Activated CD4-positive, alpha-beta memory T cell treated with anti-CD3 and anti-CD28 coated beads for 36 hours (primary cell): ENCODE results near the gene BNC2. TPM values are rescaled to one million over a fixed set of nuclear protein-coding genes. Genes with fewer than 3 reads are reported as not detected.
"Not testable (repeated sequence)": the region's sequence is repeated elsewhere in the genome, so short reads cannot be mapped to it uniquely, and the experiment has no call there.

Experiments
- CTCF ChIA-PET: fragments of 350-600 bp; sonication (Branson Sonifier 250); formaldehyde crosslinking; loops from one replicate; lab custom pipeline; 2021; ENCODE audit warnings: antibody characterized with exemption, inconsistent platforms; lab: Charles Lee
- POLR2A ChIA-PET: fragments of 350-600 bp; sonication (Branson Sonifier 250); formaldehyde crosslinking; loops from one replicate; lab custom pipeline; 2021; ENCODE audit warnings: antibody characterized with exemption; lab: Charles Lee
- DNase-seq: peaks from one replicate; pipeline ENCODE4 v3.0.0-alpha.2; 2020
- H3K27ac Mint-ChIP-seq: one replicate; pipeline ENCODE4 v1.8.0; 2021; ENCODE audit warnings: mixed read lengths
- H3K27me3 Mint-ChIP-seq: one replicate; pipeline ENCODE4 v1.8.0; 2021; ENCODE audit warnings: mixed read lengths
- H3K36me3 Mint-ChIP-seq: one replicate; pipeline ENCODE4 v1.8.0; 2021; ENCODE audit warnings: mixed read lengths
- H3K4me1 Mint-ChIP-seq: one replicate; pipeline ENCODE4 v1.8.0; 2021; ENCODE audit warnings: low read depth, mixed read lengths
- H3K4me3 Mint-ChIP-seq: one replicate; pipeline ENCODE4 v1.8.0; 2021; ENCODE audit warnings: mild to moderate bottlenecking, mixed read lengths
- H3K9me3 Mint-ChIP-seq: one replicate; pipeline ENCODE4 v1.8.0; 2021; ENCODE audit warnings: mixed read lengths
- intact Hi-C: fragments of 100-400 bp; cut with micrococcal nuclease; formaldehyde crosslinking; loops from one replicate; pipeline ENCODE4 v1.15.1; 2023
- total RNA-seq, 2 experiments: library from RNA; stranded (reverse); gene quantifications; one replicate each; pipeline ENCODE4 v1.2.3, GENCODE V29; 2021

BNC2 gene, protein sequence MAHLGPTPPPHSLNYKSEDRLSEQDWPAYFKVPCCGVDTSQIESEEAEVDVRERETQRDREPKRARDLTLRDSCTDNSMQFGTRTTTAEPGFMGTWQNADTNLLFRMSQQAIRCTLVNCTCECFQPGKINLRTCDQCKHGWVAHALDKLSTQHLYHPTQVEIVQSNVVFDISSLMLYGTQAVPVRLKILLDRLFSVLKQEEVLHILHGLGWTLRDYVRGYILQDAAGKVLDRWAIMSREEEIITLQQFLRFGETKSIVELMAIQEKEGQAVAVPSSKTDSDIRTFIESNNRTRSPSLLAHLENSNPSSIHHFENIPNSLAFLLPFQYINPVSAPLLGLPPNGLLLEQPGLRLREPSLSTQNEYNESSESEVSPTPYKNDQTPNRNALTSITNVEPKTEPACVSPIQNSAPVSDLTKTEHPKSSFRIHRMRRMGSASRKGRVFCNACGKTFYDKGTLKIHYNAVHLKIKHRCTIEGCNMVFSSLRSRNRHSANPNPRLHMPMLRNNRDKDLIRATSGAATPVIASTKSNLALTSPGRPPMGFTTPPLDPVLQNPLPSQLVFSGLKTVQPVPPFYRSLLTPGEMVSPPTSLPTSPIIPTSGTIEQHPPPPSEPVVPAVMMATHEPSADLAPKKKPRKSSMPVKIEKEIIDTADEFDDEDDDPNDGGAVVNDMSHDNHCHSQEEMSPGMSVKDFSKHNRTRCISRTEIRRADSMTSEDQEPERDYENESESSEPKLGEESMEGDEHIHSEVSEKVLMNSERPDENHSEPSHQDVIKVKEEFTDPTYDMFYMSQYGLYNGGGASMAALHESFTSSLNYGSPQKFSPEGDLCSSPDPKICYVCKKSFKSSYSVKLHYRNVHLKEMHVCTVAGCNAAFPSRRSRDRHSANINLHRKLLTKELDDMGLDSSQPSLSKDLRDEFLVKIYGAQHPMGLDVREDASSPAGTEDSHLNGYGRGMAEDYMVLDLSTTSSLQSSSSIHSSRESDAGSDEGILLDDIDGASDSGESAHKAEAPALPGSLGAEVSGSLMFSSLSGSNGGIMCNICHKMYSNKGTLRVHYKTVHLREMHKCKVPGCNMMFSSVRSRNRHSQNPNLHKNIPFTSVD
- total RNA-seq, result not detected

DNA sequence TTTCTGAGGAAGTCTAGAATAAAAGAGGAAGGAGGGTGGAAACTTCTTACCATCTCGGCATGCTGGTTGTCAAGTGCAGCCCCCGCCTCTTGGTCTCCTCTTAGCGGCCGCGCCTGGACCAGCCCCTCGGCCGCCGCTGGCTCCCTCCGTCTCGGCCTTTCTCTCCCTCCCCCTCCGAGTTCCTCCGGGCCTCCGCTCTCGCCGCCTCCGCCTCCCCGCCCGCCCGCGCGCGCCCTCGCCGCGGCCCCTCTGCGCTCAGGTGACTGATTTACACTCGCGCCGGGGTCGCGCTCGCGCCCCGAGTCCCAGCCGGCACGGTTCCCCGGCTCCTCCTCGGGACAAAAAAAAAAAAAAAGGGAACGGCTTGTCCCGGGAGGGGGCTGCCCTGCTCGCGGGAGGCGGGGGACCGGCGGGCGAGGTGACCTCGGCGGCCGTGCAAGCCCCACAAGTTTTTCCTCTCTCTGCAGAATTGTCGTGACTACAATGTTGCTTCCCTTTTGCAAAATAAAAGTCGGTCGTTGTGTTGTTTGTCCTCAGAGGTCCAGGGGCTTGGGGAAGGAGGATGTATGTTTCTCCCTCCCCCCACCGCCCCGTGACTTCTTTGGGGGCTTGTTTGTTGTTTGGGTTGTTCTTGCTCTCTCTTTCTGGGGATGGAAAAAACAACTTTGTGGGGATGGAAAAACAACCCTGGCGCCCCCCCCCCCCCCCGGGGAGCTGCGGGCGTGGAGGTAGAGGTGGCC, at the start of gene BNC2:
Gene BNC2, minus strand, starts transcription at position 75 of the 740 bp plus-strand sequence. Its CDS starts 22 bp downstream, at position 53.
- Mint-ChIP-seq H3K9me3 (no peaks in the 10 kb centered on the region), H3K27me3 (peaks cover 31% of the 10 kb centered on the region), H3K36me3 (no peaks in the 10 kb centered on the region), H3K27ac (no peak within 1 kb of the TSS), H3K4me1 (peaks cover 2% of the 10 kb centered on the region), H3K4me3 (no peak within 1 kb of the TSS)
- ChIA-PET POLR2A (no interaction called here), CTCF (no interaction called here)
- no peak for DNase-seq
- intact Hi-C loops, result no loop called here

GRCh38 chr9:16918920-16919319, 48.5 kb upstream of the BNC2 start:
- H3K27ac Mint-ChIP-seq, result no peak overlapping the region
- H3K36me3 Mint-ChIP-seq, result no peaks in the 10 kb centered on the region
- no peak for DNase-seq
- intact Hi-C loops, result no loop called here
- ChIA-PET POLR2A (no interaction called here), CTCF (no interaction called here)
- no peak overlapping the region for H3K4me3 Mint-ChIP-seq
- peaks cover 19% of the 10 kb centered on the region for H3K9me3 Mint-ChIP-seq
- no peaks in the 10 kb centered on the region for H3K4me1 Mint-ChIP-seq
- no peaks in the 10 kb centered on the region for H3K27me3 Mint-ChIP-seq

DNA sequence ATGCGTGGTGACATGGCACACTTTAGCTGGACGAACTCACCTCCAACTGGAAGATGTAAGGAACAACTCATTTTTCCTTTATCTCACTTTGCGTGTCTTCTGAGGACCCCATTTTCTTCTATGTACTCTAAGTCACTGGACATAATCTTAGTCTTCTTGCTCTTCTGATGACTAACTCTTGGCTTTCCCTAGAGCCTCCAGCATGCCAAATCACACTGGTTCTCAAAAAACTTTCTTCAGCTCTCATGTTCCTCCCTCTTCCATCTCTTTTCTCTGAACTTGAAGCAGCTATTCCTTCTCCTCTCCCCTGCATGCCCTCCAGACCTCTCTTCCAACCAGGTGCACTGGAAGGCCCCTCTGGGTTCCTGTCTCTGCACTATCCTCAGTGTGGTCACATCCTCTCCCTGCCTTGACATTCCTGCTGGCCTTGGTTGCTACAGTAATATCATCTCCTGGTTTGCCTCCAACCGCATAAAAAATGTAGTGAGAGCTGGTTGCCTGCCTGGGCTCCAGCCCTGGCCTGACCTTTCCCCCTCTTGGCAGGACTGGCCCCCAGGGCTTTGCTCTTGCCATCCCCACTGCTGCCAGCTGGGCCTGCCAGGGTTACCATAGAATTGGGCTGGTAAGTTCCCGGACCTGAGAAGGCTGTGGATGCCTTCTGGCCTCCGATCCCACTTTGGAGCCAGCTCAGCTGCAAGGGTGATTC, 44.8 kb upstream of the BNC2 start:
- Mint-ChIP-seq H3K36me3 (no peaks in the 10 kb centered on the region), H3K4me3 (no peak overlapping the region), H3K4me1 (no peaks in the 10 kb centered on the region), H3K27ac (no peak overlapping the region), H3K9me3 (peaks cover 15% of the 10 kb centered on the region), H3K27me3 (no peaks in the 10 kb centered on the region)
- ChIA-PET CTCF (no interaction called here), POLR2A (no interaction called here)
- DNase-seq, result no peak
- intact Hi-C loops, result no loop called here

GRCh38 chr9:16912197-16912596, 41.7 kb upstream of the BNC2 start:
- no peak overlapping the region for H3K27ac Mint-ChIP-seq
- no peak for DNase-seq
- peaks cover 7% of the 10 kb centered on the region for H3K9me3 Mint-ChIP-seq
- H3K4me3 Mint-ChIP-seq, result no peak overlapping the region
- H3K36me3 Mint-ChIP-seq, result no peaks in the 10 kb centered on the region
- no peaks in the 10 kb centered on the region for H3K27me3 Mint-ChIP-seq
- intact Hi-C loops, result no loop called here
- ChIA-PET CTCF (no interaction called here), POLR2A (no interaction called here)
- H3K4me1 Mint-ChIP-seq, result no peaks in the 10 kb centered on the region

DNA sequence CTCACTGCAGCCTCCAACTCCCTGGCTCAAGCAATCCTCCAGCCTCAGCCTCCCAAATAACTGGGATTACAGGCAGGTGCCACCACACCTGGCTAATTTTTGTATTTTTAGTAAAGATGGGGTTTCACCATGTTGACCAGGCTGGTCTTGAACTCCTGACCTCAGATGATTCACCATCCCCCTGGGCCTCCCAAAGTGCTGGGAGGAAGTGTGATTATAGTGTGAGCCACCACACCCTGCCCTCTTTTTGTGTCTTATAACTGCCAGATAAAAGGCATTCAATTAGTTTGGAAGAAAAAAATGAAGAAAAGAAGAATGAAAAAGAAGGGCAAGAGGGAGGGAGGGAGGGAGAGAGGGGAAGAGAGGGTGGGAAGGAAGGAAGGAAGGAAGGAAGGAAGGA, 37.7 kb upstream of the BNC2 start:
- CTCF ChIA-PET, H3K4me3 Mint-ChIP-seq, H3K4me1 Mint-ChIP-seq, intact Hi-C loops, POLR2A ChIA-PET, H3K9me3 Mint-ChIP-seq, DNase-seq, H3K27ac Mint-ChIP-seq, H3K36me3 Mint-ChIP-seq, H3K27me3 Mint-ChIP-seq: not testable (repeated sequence)

DNA sequence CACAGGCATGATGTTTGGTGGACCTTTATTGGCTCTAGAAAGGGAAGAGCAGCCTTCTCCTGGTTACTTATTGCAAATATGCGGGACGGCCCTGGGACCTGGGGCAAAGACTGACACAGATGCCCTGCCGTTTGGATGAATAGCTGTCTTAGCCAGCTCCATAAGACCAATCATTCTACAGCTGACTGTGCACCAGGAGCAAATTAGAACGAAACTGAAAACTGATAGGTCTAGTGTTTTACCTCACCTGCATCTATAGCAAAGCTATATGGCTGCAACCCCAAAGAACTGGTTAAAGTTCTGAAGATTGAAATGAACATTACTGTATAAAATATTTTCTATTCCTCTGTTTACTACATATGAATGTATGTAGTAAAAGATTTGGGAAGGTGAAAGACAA, 34.2 kb upstream of the BNC2 start:
- CTCF ChIA-PET, result no interaction called here
- Mint-ChIP-seq H3K4me1 (no peaks in the 10 kb centered on the region), H3K9me3 (peaks cover 4% of the 10 kb centered on the region), H3K27me3 (no peaks in the 10 kb centered on the region), H3K36me3 (no peaks in the 10 kb centered on the region), H3K27ac (no peak overlapping the region), H3K4me3 (no peak overlapping the region)
- intact Hi-C loops, result no loop called here
- POLR2A ChIA-PET, result no interaction called here
- no peak for DNase-seq

DNA sequence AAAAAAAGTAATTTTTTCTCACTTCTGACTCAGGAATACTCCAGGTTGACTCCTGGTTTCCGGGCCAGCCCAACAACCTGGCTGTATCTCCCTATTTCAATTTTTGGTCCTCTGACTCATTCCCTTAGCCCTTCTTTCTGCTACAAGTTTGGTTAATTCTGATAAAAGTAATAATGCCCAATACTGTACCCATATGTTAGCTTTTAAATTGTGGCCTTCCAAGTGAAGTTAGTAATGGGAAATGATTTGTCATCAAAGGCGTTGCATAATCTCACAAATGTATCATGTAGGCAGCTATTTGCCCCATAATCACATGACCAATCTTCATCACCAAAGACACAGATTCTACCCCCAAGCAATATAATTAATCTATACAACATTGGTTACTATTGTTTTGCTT, 31.1 kb upstream of the BNC2 start:
- H3K27ac Mint-ChIP-seq, result no peak overlapping the region
- no peaks in the 10 kb centered on the region for H3K4me1 Mint-ChIP-seq
- intact Hi-C loops, result no loop called here
- no peaks in the 10 kb centered on the region for H3K36me3 Mint-ChIP-seq
- POLR2A ChIA-PET, result no interaction called here
- CTCF ChIA-PET, result no interaction called here
- no peaks in the 10 kb centered on the region for H3K27me3 Mint-ChIP-seq
- DNase-seq, result no peak
- peaks cover 4% of the 10 kb centered on the region for H3K9me3 Mint-ChIP-seq
- no peak overlapping the region for H3K4me3 Mint-ChIP-seq

DNA sequence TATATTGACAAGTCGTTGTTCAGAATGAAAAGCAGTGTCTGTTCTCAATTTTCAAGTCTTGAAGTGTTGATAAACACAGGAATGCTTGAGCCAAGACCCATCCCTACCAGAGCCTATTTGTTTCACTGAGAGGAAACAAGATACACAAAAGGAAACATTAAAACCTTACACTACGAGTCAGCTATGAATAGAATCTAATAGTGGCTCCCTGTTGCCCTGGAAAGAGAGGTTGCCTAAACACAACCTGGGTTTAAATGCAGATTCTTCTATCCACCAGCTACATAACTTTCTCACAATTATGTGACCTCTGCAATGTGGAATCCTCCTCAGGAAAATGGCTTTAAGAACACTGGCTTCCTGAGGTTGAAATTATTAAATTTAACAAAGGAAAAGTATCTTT, 29.1 kb upstream of the BNC2 start:
- CTCF ChIA-PET, result no interaction called here
- H3K4me3 Mint-ChIP-seq, result no peak overlapping the region
- no peaks in the 10 kb centered on the region for H3K36me3 Mint-ChIP-seq
- H3K27ac Mint-ChIP-seq, result no peak overlapping the region
- peaks cover 11% of the 10 kb centered on the region for H3K9me3 Mint-ChIP-seq
- intact Hi-C loops, result no loop called here
- no peak for DNase-seq
- POLR2A ChIA-PET, result no interaction called here
- H3K4me1 Mint-ChIP-seq, result no peaks in the 10 kb centered on the region
- H3K27me3 Mint-ChIP-seq, result no peaks in the 10 kb centered on the region

DNA sequence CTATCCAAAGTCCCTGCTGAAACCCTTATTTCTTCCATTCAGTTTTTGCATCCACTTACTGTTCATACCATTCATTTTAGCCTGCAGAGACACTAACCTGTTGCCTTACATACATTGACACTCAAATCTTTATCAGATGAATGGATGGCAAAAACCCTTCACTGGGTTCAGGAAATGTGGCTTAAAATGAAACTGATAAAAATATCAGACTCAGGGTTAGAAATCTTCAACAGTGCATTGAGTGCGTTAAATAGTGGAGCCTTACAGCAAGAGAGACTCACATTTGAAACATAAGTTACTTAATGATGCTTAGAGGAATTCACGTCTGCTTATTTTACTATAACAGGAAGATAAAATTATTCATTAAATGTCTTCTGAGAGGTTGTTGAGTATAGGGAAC, 28.0 kb upstream of the BNC2 start:
- POLR2A ChIA-PET, result no interaction called here
- H3K4me1 Mint-ChIP-seq, result no peaks in the 10 kb centered on the region
- H3K4me3 Mint-ChIP-seq, result no peak overlapping the region
- intact Hi-C loops, result no loop called here
- no peaks in the 10 kb centered on the region for H3K36me3 Mint-ChIP-seq
- H3K9me3 Mint-ChIP-seq, result peaks cover 13% of the 10 kb centered on the region
- H3K27ac Mint-ChIP-seq, result no peak overlapping the region
- no peak for DNase-seq
- CTCF ChIA-PET, result no interaction called here
- no peaks in the 10 kb centered on the region for H3K27me3 Mint-ChIP-seq

GRCh38 chr9:16888594-16888993, 18.1 kb upstream of the BNC2 start:
- no peaks in the 10 kb centered on the region for H3K4me1 Mint-ChIP-seq
- ChIA-PET CTCF (no interaction called here), POLR2A (no interaction called here)
- intact Hi-C loops, result no loop called here
- peaks cover 16% of the 10 kb centered on the region for H3K9me3 Mint-ChIP-seq
- no peak overlapping the region for H3K27ac Mint-ChIP-seq
- H3K27me3 Mint-ChIP-seq, result no peaks in the 10 kb centered on the region
- no peaks in the 10 kb centered on the region for H3K36me3 Mint-ChIP-seq
- DNase-seq, result no peak
- H3K4me3 Mint-ChIP-seq, result no peak overlapping the region

DNA sequence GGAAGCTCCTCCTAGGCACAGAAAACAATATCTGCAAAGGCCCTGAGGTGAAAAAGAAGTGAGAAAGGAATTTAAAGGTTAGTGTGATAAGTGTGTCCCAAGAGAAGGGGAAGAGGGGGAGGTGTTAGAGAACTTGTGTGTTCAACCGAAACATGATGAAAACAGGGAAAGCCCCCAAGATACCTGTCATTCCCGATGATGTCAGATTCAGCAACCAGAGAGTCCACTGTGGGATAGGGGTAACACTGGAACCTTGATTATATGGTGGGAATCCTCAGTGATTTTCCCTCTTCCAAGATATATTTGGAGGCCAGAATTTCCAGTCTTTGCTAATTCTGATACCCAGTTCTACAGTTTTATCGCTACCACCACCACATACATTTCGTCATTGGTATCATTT, 15.5 kb upstream of the BNC2 start:
- Mint-ChIP-seq H3K27me3 (no peaks in the 10 kb centered on the region), H3K27ac (no peak overlapping the region), H3K9me3 (peaks cover 26% of the 10 kb centered on the region), H3K36me3 (no peaks in the 10 kb centered on the region), H3K4me3 (no peak overlapping the region), H3K4me1 (no peaks in the 10 kb centered on the region)
- ChIA-PET POLR2A (no interaction called here), CTCF (no interaction called here)
- intact Hi-C loops, result no loop called here
- no peak for DNase-seq
